Endothelial cell of umbilical vein (primary cell): ENCODE data around the gene WDR93. TPM values are rescaled to one million over a fixed set of nuclear protein-coding genes. Genes with fewer than 3 reads are reported as not detected.

Experiments
- BruUV-seq: library from RNA; stranded (reverse); fragments of 400-500 nt; replicated peaks from 2 replicates; lab custom pipeline; 2021; lab: Mats Ljungman, UMichigan
- CTCF ChIA-PET: fragments of 300-600, 350-600 bp; sonication (Branson Sonifier 250); formaldehyde crosslinking; loops from one replicate; lab custom pipeline; 2021; ENCODE audit warnings: antibody characterized with exemption, inconsistent platforms; lab: Charles Lee
- POLR2A ChIA-PET: fragments of 300-600, 350-600 bp; sonication (Branson Sonifier 250); formaldehyde crosslinking; loops from one replicate; lab custom pipeline; 2021; ENCODE audit warnings: antibody characterized with exemption, inconsistent platforms; lab: Charles Lee
- DNase-seq: peaks from one replicate; pipeline ENCODE4 v3.0.0-alpha.2; 2011; ENCODE audit warnings: low read depth, low spot score
- FAIRE-seq: peaks from 2 replicates; lab custom pipeline; 2011; peaks lifted over from hg19 to GRCh38; lab: Jason Lieb, UNC
- H2AFZ ChIP-seq: 2 replicates; pipeline ENCODE4 v1.6.0; 2012; ENCODE audit warnings: low read depth, low read length, control low read depth, inconsistent platforms
- H3K27ac ChIP-seq: 2 replicates; pipeline ENCODE4 v1.5.1; 2011; ENCODE audit warnings: low read depth, mild to moderate bottlenecking, control low read depth, low read length, moderate library complexity; ENCODE audit not compliant: insufficient read depth
- H3K27me3 ChIP-seq, 2 experiments: 2 replicates each; pipeline versions ENCODE4 v1.6.0 to v1.6.1; 2011; ENCODE audit warnings: low read length in 2 of 2, mixed read lengths in 1 of 2; ENCODE audit not compliant: control insufficient read depth in 2 of 2, insufficient read depth in 2 of 2
- H3K36me3 ChIP-seq, 2 experiments: 2 replicates in 1 of 2; 3 replicates in 1 of 2; pipeline ENCODE4 v1.5.1; 2011; ENCODE audit warnings: low read length in 2 of 2, mild to moderate bottlenecking in 1 of 2, moderate library complexity in 1 of 2; ENCODE audit not compliant: control insufficient read depth in 2 of 2, insufficient read depth in 2 of 2; ENCODE audit errors: extremely low read depth in 1 of 2
- H3K4me1 ChIP-seq: 3 replicates; pipeline ENCODE4 v1.5.1; 2011; ENCODE audit warnings: mild to moderate bottlenecking, low read length; ENCODE audit not compliant: control insufficient read depth, insufficient read depth; ENCODE audit errors: extremely low read depth
- H3K4me2 ChIP-seq: 2 replicates; pipeline ENCODE4 v1.6.1; 2011; ENCODE audit warnings: low read length, control low read depth, mixed read lengths; ENCODE audit not compliant: insufficient read depth
- H3K4me3 ChIP-seq, 3 experiments: fragments of 200-600 bp in 1 of 3; sonication (generic), shearing (Covaris generic) in 1 of 3; replicated peaks in 1 of 3; 2 replicates each; pipeline ENCODE4 v1.5.1; 2011 to 2016; ENCODE audit warnings: control low read depth in 3 of 3, low read length in 3 of 3, mild to moderate bottlenecking in 2 of 3, inconsistent platforms in 1 of 3, low read depth in 1 of 3, moderate library complexity in 1 of 3; ENCODE audit not compliant: insufficient read depth in 1 of 3
- H3K79me2 ChIP-seq: 2 replicates; pipeline ENCODE4 v1.6.0; 2012; ENCODE audit warnings: low read length, inconsistent platforms; ENCODE audit not compliant: control insufficient read depth, insufficient read depth
- H3K9ac ChIP-seq: replicated peaks from 2 replicates; pipeline ENCODE3; 2011; ENCODE audit warnings: low read length, control low read depth; ENCODE audit not compliant: insufficient read depth; ENCODE audit errors: extremely low read depth
- H3K9me1 ChIP-seq: replicated peaks from 3 replicates; pipeline ENCODE4 v1.6.0; 2011; ENCODE audit warnings: mild to moderate bottlenecking, low read length; ENCODE audit not compliant: control insufficient read depth, insufficient read depth; ENCODE audit errors: extremely low read depth
- H3K9me3 ChIP-seq: replicated peaks from 2 replicates; pipeline ENCODE4 v1.5.1; 2012; ENCODE audit warnings: low read length, inconsistent platforms; ENCODE audit not compliant: control insufficient read depth, insufficient read depth
- H4K20me1 ChIP-seq: replicated peaks from 2 replicates; pipeline ENCODE3; 2011; ENCODE audit warnings: mild to moderate bottlenecking, low read length; ENCODE audit not compliant: control insufficient read depth, insufficient read depth; ENCODE audit errors: extremely low read depth
- CTCF ChIP-seq, 2 donors: IDR thresholded peaks; 1 replicate in 1 of 2; 2 replicates in 1 of 2; pipeline ENCODE4 v1.5.1; 2011; ENCODE audit warnings: low read length in 2 of 2, mild to moderate bottlenecking in 2 of 2, moderate library complexity in 2 of 2, control low read depth in 1 of 2, inconsistent platforms in 1 of 2, low read depth in 1 of 2; ENCODE audit not compliant: insufficient read depth in 1 of 2; ENCODE audit errors: extremely low read depth in 1 of 2
- EZH2 ChIP-seq: IDR thresholded peaks from 2 replicates; pipeline ENCODE4 v1.6.1; 2012; ENCODE audit warnings: borderline replicate concordance, low read depth, mild to moderate bottlenecking, moderate library complexity, low read length, inconsistent platforms; ENCODE audit not compliant: severe bottlenecking
- FOS ChIP-seq: IDR thresholded peaks from 2 replicates; pipeline ENCODE4 v1.6.1; 2011; ENCODE audit warnings: mild to moderate bottlenecking, low read length, moderate library complexity, borderline replicate concordance; ENCODE audit not compliant: insufficient read depth
- GATA2 ChIP-seq: IDR thresholded peaks from 2 replicates; pipeline ENCODE4 v1.7.0; 2011; ENCODE audit warnings: low read depth, mild to moderate bottlenecking, moderate library complexity, mixed read lengths, low read length; ENCODE audit not compliant: insufficient read length, insufficient read depth
- JUN ChIP-seq: IDR thresholded peaks from 2 replicates; pipeline ENCODE4 v1.6.1; 2011; ENCODE audit warnings: borderline replicate concordance, low read depth; ENCODE audit not compliant: insufficient read length, insufficient read depth
- MAX ChIP-seq: IDR thresholded peaks from 2 replicates; pipeline ENCODE4 v1.6.1; 2011; ENCODE audit not compliant: insufficient read depth, insufficient read length
- MYC ChIP-seq: IDR thresholded peaks from one replicate; pipeline ENCODE4 v1.6.1; 2011; ENCODE audit warnings: mild to moderate bottlenecking, low read depth, low read length
- POLR2A ChIP-seq: IDR thresholded peaks from 2 replicates; pipeline ENCODE4 v1.6.1; 2012; ENCODE audit warnings: low read depth, mild to moderate bottlenecking, control low read depth, low read length
- POLR2AphosphoS5 ChIP-seq: IDR thresholded peaks from 2 replicates; pipeline ENCODE4 v1.6.1; 2012; ENCODE audit warnings: low read depth, mild to moderate bottlenecking, control low read depth, low read length, moderate library complexity; ENCODE audit not compliant: insufficient read depth
- dilution Hi-C: fragments of 300-500 bp; cut with MboI; formaldehyde crosslinking; loops from one replicate; pipeline ENCODE4 v1.15.0; 2019; ENCODE audit warnings: low sequenced_read_pairs; ENCODE audit not compliant: extremely low pct_ligation_motif_present
- intact Hi-C: fragments of 100-400 bp; cut with micrococcal nuclease; formaldehyde crosslinking; loops from one replicate; pipeline ENCODE4 v1.10.0; 2022
- polyA plus RNA-seq, 4 experiments: library from polyadenylated mRNA; depleted of rRNA in 3 of 4; stranded (reverse) in 3 of 4; unstranded in 1 of 4; fragments of >200 nt; gene quantifications; 2 replicates each; pipeline versions ENCODE4 v1.2.1 to v1.2.3, GENCODE V29; 2011 to 2012; ENCODE audit warnings: missing spikeins in 1 of 4
- total RNA-seq: library from RNA; stranded (reverse); gene quantifications from 2 replicates; pipeline ENCODE4 v1.2.3, GENCODE V29; 2021

Gene WDR93
- total and polyA plus RNA-seq, 2 donors (not counting 3 experiments of a cell fraction or from before 2014, with no cell fraction given): 0.07 TPM; not detected in 1

GRCh38 chr15:89751748-89752147, 61.1 kb downstream of the WDR93 start:
- intact Hi-C loops (loop anchor here (5.0 kb wide), 1 partner anchor 221 kb away; no protein-coding TSS in a partner anchor), dilution Hi-C loops (loop anchor here (25.0 kb wide), 1 partner anchor 111 kb away; no protein-coding TSS in a partner anchor)
- POLR2A ChIA-PET: no interaction called here
- H3K4me2 ChIP-seq: no peak overlapping the region
- no peaks in the 10 kb centered on the region for H4K20me1 ChIP-seq
- peaks cover 6% of the 10 kb centered on the region for H3K4me1 ChIP-seq
- H3K36me3 ChIP-seq: no peaks in the 10 kb centered on the region
- no peak overlapping the region for H3K4me3 ChIP-seq
- no peak overlapping the region for H2AFZ ChIP-seq
- H3K27me3 ChIP-seq: peaks cover 3 to 15% of the 10 kb centered on the region in 2 experiments
- no peak for FAIRE-seq
- BruUV-seq: no TSS peak
- H3K79me2 ChIP-seq: no peaks in the 10 kb centered on the region
- H3K9me3 ChIP-seq: no peaks in the 10 kb centered on the region
- H3K27ac ChIP-seq: no peak overlapping the region
- DNase-seq: no peak
- H3K9ac ChIP-seq: no peak overlapping the region
- H3K9me1 ChIP-seq: no peaks in the 10 kb centered on the region
- CTCF ChIA-PET: interaction anchor here (1.4 to 4.2 kb wide), 4 partner anchors 10 to 320 kb away, joined by 4 to 24 read pairs (median 12); no protein-coding TSS in a partner anchor
- no peak for TF ChIP-seq POLR2AphosphoS5
- TF ChIP-seq JUN: no peak
- TF ChIP-seq GATA2: no peak
- no peak for TF ChIP-seq MAX
- no peak for TF ChIP-seq POLR2A
- TF ChIP-seq MYC: no peak
- TF ChIP-seq FOS: no peak
- TF ChIP-seq EZH2: no peak
- no peak for TF ChIP-seq CTCF (IDR thresholded peaks at IDR 0.05; ENCODE audit: extremely low read depth in 1 of 2, insufficient read depth in 1 of 2, low read depth in 1 of 2, low read length in 2 of 2)
